ENCODE results near the gene CBR1.

CBR1 gene

GRCh38 chr21:36109868-36110267 lies 40.0 kb downstream of the CBR1 start:
- TF ChIP-seq REST (IDR thresholded peaks at IDR 0.05; ENCODE audit: insufficient replicate concordance, low read depth): no peak
- no peak for TF ChIP-seq CTCF (IDR thresholded peaks at IDR 0.05; ENCODE audit: insufficient read depth, low read length)
- no peak for TF ChIP-seq POLR2AphosphoS5 (IDR thresholded peaks at IDR 0.05; ENCODE audit: low read depth)
- TF ChIP-seq GABPA (IDR thresholded peaks at IDR 0.05; ENCODE audit: low read depth): no peak
- no peak for TF ChIP-seq SPI1 (IDR thresholded peaks at IDR 0.05; ENCODE audit: borderline replicate concordance, low read depth)

GRCh38 chr21:36111238-36111637 lies 41.4 kb downstream of the CBR1 start:
- no peak for DNase-seq (ENCODE audit: low read depth in 1 of 2, low spot score in 1 of 2)
- TF ChIP-seq REST (IDR thresholded peaks at IDR 0.05; ENCODE audit: insufficient replicate concordance, low read depth): no peak
- no peak for TF ChIP-seq POLR2AphosphoS5 (IDR thresholded peaks at IDR 0.05; ENCODE audit: low read depth)
- TF ChIP-seq GABPA (IDR thresholded peaks at IDR 0.05; ENCODE audit: low read depth): no peak
- Histone ChIP-seq H3K27ac (replicated peaks) (no peak overlapping the region), H3K4me3 (replicated peaks; ENCODE audit: insufficient read depth, low read length) (no peak overlapping the region), H3K27me3 (ENCODE audit: insufficient read depth, poor library complexity, severe bottlenecking) (no peaks in the 10 kb centered on the region)

More at GRCh38 chr21:36109868-36110267, 40.0 kb downstream of the CBR1 start:
- H3K4me3 ChIP-seq (replicated peaks; ENCODE audit: insufficient read depth, low read length): no peak overlapping the region
- H3K27me3 ChIP-seq (ENCODE audit: insufficient read depth, poor library complexity, severe bottlenecking): peaks cover 8% of the 10 kb centered on the region
- DNase-seq (ENCODE audit: low read depth in 1 of 2, low spot score in 1 of 2): no peak
- H3K27ac ChIP-seq (replicated peaks): no peak overlapping the region

- peak overlapping the region; percentile 53 for H3K4me3 ChIP-seq (replicated peaks; ENCODE audit: insufficient read depth, low read length)
Measured at GRCh38 chr21:36113647-36114428, 44.0 kb downstream of the CBR1 start.

More at GRCh38 chr21:36113647-36114428, 44.0 kb downstream of the CBR1 start:
- DNase-seq (ENCODE audit: low read depth in 1 of 2, low spot score in 1 of 2): peak in 1 of 2 experiments; percentile 71
- Histone ChIP-seq H3K27ac (replicated peaks) (peak overlapping the region; percentile 69), H3K27me3 (ENCODE audit: insufficient read depth, poor library complexity, severe bottlenecking) (no peaks in the 10 kb centered on the region)
- no peak for TF ChIP-seq SPI1 (IDR thresholded peaks at IDR 0.05; ENCODE audit: borderline replicate concordance, low read depth)
- no peak for TF ChIP-seq REST (IDR thresholded peaks at IDR 0.05; ENCODE audit: insufficient replicate concordance, low read depth)
- no peak for TF ChIP-seq POLR2AphosphoS5 (IDR thresholded peaks at IDR 0.05; ENCODE audit: low read depth)
- no peak for TF ChIP-seq GABPA (IDR thresholded peaks at IDR 0.05; ENCODE audit: low read depth)
- TF ChIP-seq CTCF (IDR thresholded peaks at IDR 0.05; ENCODE audit: insufficient read depth, low read length): no peak
